A673 (cell line): ENCODE data around the gene RPS6KA5. TPM values are rescaled to one million over a fixed set of nuclear protein-coding genes. Genes with fewer than 3 reads are reported as not detected.

Experiments
- BruUV-seq: library from RNA; stranded (reverse); fragments of 400-500 nt; replicated peaks from 2 replicates; lab custom pipeline; 2021; lab: Mats Ljungman, UMichigan
- CTCF ChIA-PET: fragments of 300-600 bp; sonication (Branson Sonifier 250); formaldehyde crosslinking; loops from one replicate; lab custom pipeline; 2022; ENCODE audit warnings: antibody characterized with exemption; lab: Charles Lee
- POLR2A ChIA-PET: fragments of 300-600 bp; sonication (Branson Sonifier 250); formaldehyde crosslinking; loops from one replicate; lab custom pipeline; 2022; ENCODE audit warnings: antibody characterized with exemption; ENCODE audit not compliant: low non-redundant PET; lab: Charles Lee
- DNase-seq: peaks from one replicate; pipeline ENCODE4 v3.0.0-alpha.2; 2015; ENCODE audit warnings: low spot score
- H3K27ac ChIP-seq: fragments of 200-600 bp; sonication (generic); 2 replicates; pipeline ENCODE4 v1.5.1; 2016; ENCODE audit warnings: mixed run types, low read depth, mild to moderate bottlenecking, mixed read lengths, antibody characterized with exemption, low read length; ENCODE audit not compliant: poor library complexity, severe bottlenecking
- H3K27me3 ChIP-seq: fragments of 200-600 bp; sonication (generic); replicated peaks from 2 replicates; pipeline ENCODE4 v1.6.1; 2017; ENCODE audit warnings: mixed run types, low read depth, mild to moderate bottlenecking, mixed read lengths, antibody characterized with exemption, low read length; ENCODE audit not compliant: insufficient read depth, poor library complexity
- H3K36me3 ChIP-seq: fragments of 200-600 bp; sonication (generic); 2 replicates; pipeline ENCODE4 v1.6.1; 2016; ENCODE audit warnings: mixed run types, mild to moderate bottlenecking, mixed read lengths, antibody characterized with exemption, low read length; ENCODE audit not compliant: insufficient read depth, poor library complexity, severe bottlenecking
- H3K4me1 ChIP-seq: fragments of 200-600 bp; sonication (generic); 2 replicates; pipeline ENCODE4 v1.6.1; 2017; ENCODE audit warnings: mixed run types, mild to moderate bottlenecking, mixed read lengths, antibody characterized with exemption, low read length; ENCODE audit not compliant: insufficient read depth, poor library complexity, severe bottlenecking
- H3K4me3 ChIP-seq: fragments of 200-600 bp; sonication (generic); 2 replicates; pipeline ENCODE4 v1.5.1; 2016; ENCODE audit warnings: low read depth, mixed run types, mild to moderate bottlenecking, mixed read lengths, low read length; ENCODE audit not compliant: poor library complexity, severe bottlenecking
- H3K9me3 ChIP-seq: fragments of 200-600 bp; sonication (generic); 2 replicates; pipeline ENCODE4 v1.6.1; 2016; ENCODE audit warnings: mixed run types, low read depth, mild to moderate bottlenecking, mixed read lengths, antibody characterized with exemption, low read length; ENCODE audit not compliant: poor library complexity, severe bottlenecking
- CTCF ChIP-seq: fragments of 300-800, 200-600 bp; sonication (generic); conservative IDR thresholded peaks from 2 replicates; pipeline ENCODE4 v1.5.1; 2017; ENCODE audit warnings: low read depth, mild to moderate bottlenecking, antibody characterized with exemption, low read length, moderate library complexity, mixed read lengths
- EZH2 ChIP-seq: fragments of 200-600 bp; sonication (generic); IDR thresholded peaks from 2 replicates; pipeline ENCODE4 v1.6.1; 2017; ENCODE audit warnings: borderline replicate concordance, low read depth, mild to moderate bottlenecking, mixed read lengths, antibody characterized with exemption, low read length; ENCODE audit not compliant: poor library complexity, severe bottlenecking
- intact Hi-C: fragments of 100-400 bp; cut with micrococcal nuclease; formaldehyde crosslinking; loops from one replicate; pipeline ENCODE4 v1.10.0; 2022; ENCODE audit not compliant: unreplicated experiment
- total RNA-seq: library from RNA; stranded (reverse); gene quantifications from 2 replicates; pipeline ENCODE4 v1.2.3, GENCODE V29; 2021

The RPS6KA5 gene
- total RNA-seq, 1 experiment from 2014 or later, result 7.6 TPM

- TF ChIP-seq EZH2 (no peak), CTCF (no peak)
- ChIA-PET CTCF (no interaction called here), POLR2A (no interaction called here)
- no peak for DNase-seq
- Histone ChIP-seq H3K27me3 (no peaks in the 10 kb centered on the region), H3K9me3 (no peaks in the 10 kb centered on the region), H3K27ac (no peak overlapping the region), H3K4me1 (no peaks in the 10 kb centered on the region), H3K4me3 (no peak overlapping the region), H3K36me3 (no peaks in the 10 kb centered on the region)
- no TSS peak for BruUV-seq
- intact Hi-C loops, result no loop called here
Measured at GRCh38 chr14:91012045-91012444, 48.4 kb downstream of the RPS6KA5 start.

- intact Hi-C loops, result no loop called here
- Histone ChIP-seq H3K4me3 (no peak overlapping the region), H3K4me1 (no peaks in the 10 kb centered on the region), H3K36me3 (no peaks in the 10 kb centered on the region), H3K9me3 (no peaks in the 10 kb centered on the region), H3K27ac (no peak overlapping the region), H3K27me3 (no peaks in the 10 kb centered on the region)
- no peak for DNase-seq
- TF ChIP-seq CTCF, result no peak
- TF ChIP-seq EZH2, result no peak
- BruUV-seq, result no TSS peak
- POLR2A ChIA-PET, result no interaction called here
- CTCF ChIA-PET, result no interaction called here
Measured at GRCh38 chr14:91010153-91010533, 50.3 kb downstream of the RPS6KA5 start.

- POLR2A ChIA-PET, result no interaction called here
- Histone ChIP-seq H3K27me3 (no peaks in the 10 kb centered on the region), H3K4me1 (no peaks in the 10 kb centered on the region), H3K36me3 (no peaks in the 10 kb centered on the region), H3K27ac (no peak overlapping the region), H3K4me3 (no peak overlapping the region), H3K9me3 (no peaks in the 10 kb centered on the region)
- TF ChIP-seq CTCF, result no peak
- TF ChIP-seq EZH2, result no peak
- CTCF ChIA-PET, result interaction anchor here (0.6 kb wide), 1 partner anchor 76 kb away, joined by 3 read pairs; no protein-coding TSS in a partner anchor
- DNase-seq, result no peak
- no TSS peak for BruUV-seq
- intact Hi-C loops, result no loop called here
Measured at GRCh38 chr14:91009501-91010152, 50.8 kb downstream of the RPS6KA5 start.
